B cell (primary cell): ENCODE results near the gene TMEM134. TPM values are rescaled to one million over a fixed set of nuclear protein-coding genes. Genes with fewer than 3 reads are reported as not detected.
A peak's percentile ranks its signal among the peaks of the same experiment; 100 is the strongest.

Source experiments
- ATAC-seq: fragments of 200-7000 bp; cut with Tn5 transposase; one replicate; pipeline ENCODE4 v1.10.0; 2021; ENCODE audit warnings: low read depth, mild to moderate bottlenecking, moderate number of reproducible peaks, moderate library complexity
- CTCF ChIA-PET: fragments of 350-600 bp; sonication (Branson Sonifier 250); formaldehyde crosslinking; loops from one replicate; lab custom pipeline; 2021; ENCODE audit warnings: antibody characterized with exemption, inconsistent platforms; lab: Charles Lee
- POLR2A ChIA-PET: fragments of 350-600 bp; sonication (Branson Sonifier 250); formaldehyde crosslinking; loops from one replicate; lab custom pipeline; 2021; ENCODE audit warnings: antibody characterized with exemption; lab: Charles Lee
- DNase-seq: peaks from one replicate; pipeline ENCODE4 v3.0.0; 2013
- H2AFZ ChIP-seq: 2 replicates; pipeline ENCODE4 v1.6.1; 2012; ENCODE audit warnings: mild to moderate bottlenecking, low read depth, low read length; ENCODE audit not compliant: insufficient read depth, poor library complexity, severe bottlenecking
- H3K27ac ChIP-seq, 2 donors: 1 replicate in 1 of 2; 2 replicates in 1 of 2; pipeline ENCODE4 v1.5.1; 2012 to 2013; ENCODE audit warnings: low read length in 2 of 2, mild to moderate bottlenecking in 2 of 2, moderate library complexity in 1 of 2
- H3K27me3 ChIP-seq, 4 experiments: fragments of 200-600 bp in 1 of 4; sonication (generic) in 1 of 4; replicated peaks in 1 of 4; 1 replicate in 2 of 4; 2 replicates in 2 of 4; pipeline versions ENCODE4 v1.6.1 to v1.7.0; 2013 to 2016; ENCODE audit warnings: low read length in 3 of 4, mild to moderate bottlenecking in 2 of 4, mixed read lengths in 1 of 4, moderate library complexity in 1 of 4; ENCODE audit not compliant: insufficient read depth in 4 of 4, control insufficient read depth in 3 of 4; ENCODE audit errors: control extremely low read depth in 1 of 4
- H3K36me3 ChIP-seq, 2 experiments: replicated peaks in 1 of 2; 1 replicate in 1 of 2; 2 replicates in 1 of 2; pipeline versions ENCODE4 v1.6.1 to v1.7.1; 2013; ENCODE audit warnings: low read length in 1 of 2; ENCODE audit not compliant: insufficient read depth in 2 of 2, control insufficient read depth in 1 of 2; ENCODE audit errors: control extremely low read depth in 1 of 2, extremely low read depth in 1 of 2
- H3K4me1 ChIP-seq, 2 donors: fragments of 200-600 bp in 1 of 2; sonication (generic) in 1 of 2; 1 replicate in 1 of 2; 2 replicates in 1 of 2; pipeline versions ENCODE4 v1.5.1 to v1.6.1; 2013 to 2017; ENCODE audit warnings: low read length in 2 of 2; ENCODE audit not compliant: control insufficient read depth in 2 of 2, insufficient read depth in 2 of 2
- H3K4me2 ChIP-seq: replicated peaks from 2 replicates; pipeline ENCODE3; 2012; ENCODE audit warnings: mild to moderate bottlenecking, low read depth, low read length; ENCODE audit not compliant: poor library complexity, severe bottlenecking
- H3K4me3 ChIP-seq, 5 experiments: fragments of 200-600 bp in 1 of 5; sonication (generic) in 1 of 5; 1 replicate in 3 of 5; 2 replicates in 2 of 5; pipeline versions ENCODE4 v1.5.1 to v1.7.0; 2011 to 2016; ENCODE audit warnings: low read length in 4 of 5, mild to moderate bottlenecking in 4 of 5, low read depth in 2 of 5, control low read depth in 1 of 5, moderate library complexity in 1 of 5; ENCODE audit not compliant: insufficient read depth in 1 of 5; ENCODE audit errors: control extremely low read depth in 1 of 5, extremely low read depth in 1 of 5
- H3K79me2 ChIP-seq: fragments of 200-600 bp; sonication (generic); one replicate; pipeline ENCODE4 v1.6.0; 2016; ENCODE audit warnings: low read length; ENCODE audit not compliant: control insufficient read depth, insufficient read depth
- H3K9ac ChIP-seq: fragments of 200-600 bp; sonication (generic); 2 replicates; pipeline ENCODE4 v1.6.1; 2017; ENCODE audit warnings: mild to moderate bottlenecking, low read length, moderate library complexity
- H3K9me3 ChIP-seq, 3 donors: one replicate each; pipeline versions ENCODE4 v1.6.1 to v1.7.1; 2013; ENCODE audit warnings: low read length in 2 of 3; ENCODE audit not compliant: control insufficient read depth in 2 of 3, insufficient read depth in 1 of 3; ENCODE audit errors: control extremely low read depth in 1 of 3
- H4K20me1 ChIP-seq: 2 replicates; pipeline ENCODE4 v1.6.0; 2012; ENCODE audit warnings: mild to moderate bottlenecking, low read length; ENCODE audit not compliant: insufficient read depth, control insufficient read depth, poor library complexity, severe bottlenecking
- H3K27ac Mint-ChIP-seq: one replicate; pipeline ENCODE4 v1.8.0; 2021; ENCODE audit warnings: mixed read lengths
- H3K27me3 Mint-ChIP-seq: one replicate; pipeline ENCODE4 v1.8.0; 2021; ENCODE audit warnings: mixed read lengths
- H3K4me1 Mint-ChIP-seq: one replicate; pipeline ENCODE4 v1.8.0; 2021; ENCODE audit warnings: mixed read lengths
- H3K4me3 Mint-ChIP-seq: one replicate; pipeline ENCODE4 v1.8.0; 2021; ENCODE audit warnings: mixed read lengths
- H3K9me3 Mint-ChIP-seq: one replicate; pipeline ENCODE4 v1.8.0; 2022; ENCODE audit warnings: mixed read lengths; ENCODE audit not compliant: insufficient read depth
- CTCF ChIP-seq: fragments of 200-600 bp; IDR thresholded peaks from one replicate; pipeline ENCODE4 v1.8.0; 2022; ENCODE audit warnings: antibody characterized with exemption, mild to moderate bottlenecking
- EZH2 ChIP-seq: IDR thresholded peaks from 2 replicates; pipeline ENCODE4 v1.6.1; 2012; ENCODE audit warnings: borderline replicate concordance, low read depth, mild to moderate bottlenecking, moderate library complexity, low read length; ENCODE audit not compliant: insufficient read depth, poor library complexity, severe bottlenecking
- WGBS: methylation state at CpG from one replicate; pipeline ENCODE4 v1.1.5; 2013; ENCODE audit warnings: missing lambda C conversion rate; ENCODE audit not compliant: insufficient coverage; 5-methylcytosine and 5-hydroxymethylcytosine counted together
- intact Hi-C: fragments of 100-400 bp; cut with micrococcal nuclease; formaldehyde crosslinking; loops from one replicate; pipeline ENCODE4 v1.10.0; 2022
- polyA plus RNA-seq: library from polyadenylated mRNA; depleted of rRNA; stranded (reverse); fragments of >200 nt; gene quantifications from 2 replicates; pipeline ENCODE4 v1.2.3, GENCODE V29; 2012
- total RNA-seq, 2 donors: library from RNA; stranded (reverse); fragments of 120-200 nt in 1 of 2; gene quantifications; 1 replicate in 1 of 2; 2 replicates in 1 of 2; pipeline versions ENCODE4 v1.2.3 to v1.2.4, GENCODE V29; 2013 to 2022

Gene TMEM134
- total and polyA plus RNA-seq, 2 donors (not counting 1 experiment from before 2014, with no cell fraction given): 167 to 197 TPM

GRCh38 chr11:67483831-67484665, 15.0 kb upstream of the TMEM134 start:
- peak overlapping the region; percentile 100 for H3K27ac Mint-ChIP-seq
- peak overlapping the region; percentile 8 to 99 (median 68) for H3K4me3 ChIP-seq
- H2AFZ ChIP-seq: no peak overlapping the region
- no peaks in the 10 kb centered on the region for H3K9me3 ChIP-seq
- peaks cover 56% of the 10 kb centered on the region for H3K4me1 Mint-ChIP-seq
- POLR2A ChIA-PET: interaction anchor here (0.6 to 4.9 kb wide), 10 partner anchors 19 to 168 kb away, joined by 3 to 53 read pairs (median 6); partner anchors contain the start of genes PPP1CA, PTPRCAP, RAD9A and TBC1D10C
- ATAC-seq: no peak
- H4K20me1 ChIP-seq: peaks cover 45% of the 10 kb centered on the region
- peak overlapping the region; percentile 89 for H3K4me2 ChIP-seq
- no peaks in the 10 kb centered on the region for H3K9me3 Mint-ChIP-seq
- TF ChIP-seq CTCF: no peak
- TF ChIP-seq EZH2: no peak
- peak overlapping the region; percentile 75 to 79 for H3K27ac ChIP-seq
- no peaks in the 10 kb centered on the region for H3K27me3 ChIP-seq
- H3K79me2 ChIP-seq: peaks cover 51% of the 10 kb centered on the region
- H3K27me3 Mint-ChIP-seq: no peaks in the 10 kb centered on the region
- peak overlapping the region; percentile 99 for H3K4me3 Mint-ChIP-seq
- 52% methylated on average over 14 of the region's 16 CpGs for WGBS
- H3K9ac ChIP-seq: peak overlapping the region; percentile 71
- peaks cover 38 to 58% of the 10 kb centered on the region in 2 donors for H3K4me1 ChIP-seq
- H3K36me3 ChIP-seq: peaks cover 0 to 26% of the 10 kb centered on the region in 2 experiments
- peak; percentile 48 for DNase-seq
- intact Hi-C loops: loop anchor here (1.0 to 2.0 kb wide), 4 partner anchors 15 to 207 kb away; partner anchors contain the start of genes CDK2AP2, PTPRCAP and TMEM134
- CTCF ChIA-PET: interaction anchor here (0.9 to 4.0 kb wide), 8 partner anchors 21 to 133 kb away, joined by 3 to 19 read pairs (median 5); partner anchors contain the start of genes PITPNM1, PPP1CA, RAD9A and RPS6KB2
